Activated gamma-delta T cell treated with anti-CD3 and anti-CD28 coated beads, Interleukin-2, amount 50 U/mL, for 16 hours (primary cell): ENCODE measurements around the gene MRTFB.
"Not testable (repeated sequence)": the region's sequence is repeated elsewhere in the genome, so short reads cannot be mapped to it uniquely, and the experiment has no call there.

Experiments
- DNase-seq: peaks from one replicate; pipeline ENCODE4 v3.0.0-alpha.2; 2020; ENCODE audit warnings: low read depth

Gene MRTFB

GRCh38 chr16:14070877-14071575 is at the start of gene MRTFB:
Gene MRTFB (plus strand): TSS chr16:14071319. CDS start chr16:14140607, 69,288 bp downstream.
- peak; percentile 54 for DNase-seq

- not testable (repeated sequence) for DNase-seq
Observed at GRCh38 chr16:14023526-14023925, 47.6 kb upstream of the MRTFB start.

DNA sequence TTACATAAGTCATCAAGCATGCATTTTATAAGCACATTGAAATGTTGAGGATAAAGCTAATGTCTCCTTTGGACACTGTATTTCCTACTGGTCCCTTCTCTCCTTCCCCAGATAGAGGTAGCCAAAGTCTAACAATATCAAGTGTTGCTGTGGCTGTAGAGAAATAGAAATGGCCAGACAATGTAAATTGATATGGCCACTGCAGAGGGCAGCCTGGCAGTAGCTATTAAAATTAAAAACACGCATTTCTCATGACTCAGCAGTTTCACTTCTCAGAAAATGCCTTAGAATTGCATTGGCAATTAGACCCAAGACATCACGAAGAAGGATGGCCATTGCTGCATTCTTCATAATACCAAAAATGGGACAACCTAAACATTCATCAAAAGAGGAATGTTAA is 46.8 kb upstream of the MRTFB start:
- no peak for DNase-seq

DNA sequence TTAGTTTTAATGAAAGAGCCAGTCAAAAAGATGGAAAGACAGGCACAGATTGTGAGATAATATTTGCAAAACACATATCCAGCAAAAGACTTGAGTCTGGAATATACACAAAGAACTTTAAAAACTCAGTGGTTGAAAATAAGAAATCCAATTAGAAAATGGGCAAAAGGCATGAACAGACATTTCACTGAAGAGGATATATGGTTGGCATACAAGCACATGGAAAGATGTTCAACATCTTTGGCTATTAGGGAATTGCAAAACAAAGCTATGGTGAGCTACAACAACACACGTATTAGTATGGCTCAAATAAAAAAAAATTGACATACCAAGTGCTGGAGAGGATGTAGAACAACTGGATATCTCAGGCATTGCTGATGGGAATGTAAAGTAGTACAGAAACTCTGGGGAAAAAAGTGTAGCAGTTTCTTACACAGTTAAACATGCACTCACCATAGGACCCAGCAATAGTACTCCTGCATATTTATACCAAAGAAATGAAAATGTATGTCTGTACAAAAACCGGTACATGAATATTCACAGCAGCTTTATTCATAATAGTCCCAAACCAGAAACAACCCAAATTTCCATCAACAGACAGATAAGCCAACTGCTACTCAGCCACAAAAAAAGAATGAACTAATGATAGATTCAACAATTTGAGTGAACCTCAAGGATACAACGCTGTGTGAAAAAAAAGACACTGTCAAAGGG is 44.4 kb upstream of the MRTFB start:
- no peak for DNase-seq

DNA sequence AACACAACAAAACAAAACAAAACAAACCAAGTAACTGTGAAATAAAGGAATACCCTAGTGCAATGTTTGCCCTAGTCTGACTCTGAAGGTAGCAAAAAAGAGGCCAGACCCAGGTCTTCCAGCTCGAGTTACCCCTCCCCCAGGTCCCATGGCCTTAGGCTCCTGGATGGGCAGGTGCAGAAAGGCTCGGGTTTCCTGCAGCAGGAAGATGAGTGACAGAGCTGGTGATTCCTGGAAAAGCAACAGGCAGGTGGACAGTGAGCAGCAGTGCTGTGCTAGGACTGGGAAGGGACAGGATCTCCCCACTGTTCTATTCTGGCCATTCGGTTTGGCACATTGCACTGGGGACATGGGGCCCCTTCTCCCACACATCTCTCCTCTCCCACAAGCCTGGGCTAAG is 42.9 kb upstream of the MRTFB start:
- DNase-seq = no peak

- DNase-seq = no peak
Observed at GRCh38 chr16:14029658-14030057, 41.5 kb upstream of the MRTFB start.

DNA sequence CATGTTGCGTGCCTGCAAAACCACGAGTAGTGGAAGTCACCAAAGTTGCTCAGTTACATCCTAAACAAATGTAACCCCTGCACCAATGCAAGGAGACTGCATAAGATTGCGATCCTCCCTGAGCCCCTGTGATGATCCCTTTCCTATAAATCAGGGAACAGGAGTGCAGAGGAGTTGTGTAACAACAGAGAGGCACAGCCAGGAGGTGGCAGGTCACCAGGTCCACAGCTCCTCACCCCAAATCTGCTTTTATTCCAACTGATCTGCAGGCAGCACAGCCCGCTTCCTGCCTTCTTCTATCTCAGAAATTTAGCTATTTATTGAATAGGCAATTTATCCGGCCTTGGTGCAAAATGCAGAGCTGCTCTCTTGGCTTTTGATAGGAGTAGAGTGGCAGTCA is 36.0 kb upstream of the MRTFB start:
- DNase-seq = no peak

DNA sequence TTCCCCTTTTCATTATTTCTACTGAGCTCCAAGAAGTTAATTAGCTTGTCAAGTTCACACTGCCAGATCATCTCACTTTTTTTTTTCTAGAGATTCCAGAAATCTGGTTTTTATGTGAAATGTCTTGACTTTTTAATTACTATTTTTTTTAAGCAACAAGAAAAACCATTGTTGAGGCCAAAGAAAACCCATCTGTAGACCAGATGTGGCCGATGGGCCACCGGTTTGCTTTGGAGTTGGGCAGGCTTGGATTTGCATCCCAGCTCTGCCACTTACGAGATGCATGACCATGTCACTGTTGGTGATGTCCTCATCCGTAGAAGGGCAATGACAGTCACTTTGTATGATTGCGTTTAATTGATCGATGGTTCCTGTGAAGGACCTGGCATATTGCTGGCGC is 34.2 kb upstream of the MRTFB start:
- no peak for DNase-seq

- no peak for DNase-seq
Observed at GRCh38 chr16:14037960-14038359, 33.2 kb upstream of the MRTFB start.

DNA sequence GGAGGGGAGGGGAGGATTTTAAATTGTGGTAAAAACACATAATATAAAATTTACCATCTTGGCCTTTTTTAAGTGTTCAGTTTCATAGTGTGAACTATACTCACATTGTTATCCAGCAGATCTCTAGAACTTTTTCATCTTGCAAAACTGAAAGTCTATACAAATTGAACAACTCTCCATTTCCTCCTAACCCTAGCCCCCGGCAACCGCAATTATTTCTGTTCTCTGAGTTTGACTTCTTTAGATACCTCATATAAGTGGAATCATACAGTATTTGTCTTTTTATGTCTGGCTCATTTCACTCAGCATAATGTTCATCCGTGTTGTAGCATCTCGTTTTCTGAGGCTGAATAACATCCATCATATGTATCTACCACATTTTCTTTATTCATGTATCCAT is 30.0 kb upstream of the MRTFB start:
- no peak for DNase-seq

- no peak for DNase-seq
Observed at GRCh38 chr16:14042706-14043105, 28.4 kb upstream of the MRTFB start.

DNA sequence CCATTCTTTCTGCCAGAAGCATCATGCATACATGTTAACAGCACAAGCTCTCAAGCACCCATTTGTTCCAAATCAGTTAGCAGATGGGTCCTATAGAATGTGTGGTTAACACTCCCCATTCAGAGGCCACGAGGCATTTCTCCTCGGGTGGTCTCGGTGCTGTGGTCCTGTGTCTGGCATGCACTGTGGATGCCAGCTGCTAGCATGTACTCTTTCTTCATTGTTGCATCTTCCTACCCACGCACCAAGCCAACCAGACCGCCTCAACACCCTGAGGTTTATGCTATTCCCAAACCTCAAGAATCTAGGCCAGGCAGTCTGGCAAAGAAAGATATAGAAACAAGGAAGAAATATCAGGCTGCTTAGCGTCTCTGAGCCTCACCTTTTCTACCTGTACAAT is 27.8 kb upstream of the MRTFB start:
- no peak for DNase-seq

DNA sequence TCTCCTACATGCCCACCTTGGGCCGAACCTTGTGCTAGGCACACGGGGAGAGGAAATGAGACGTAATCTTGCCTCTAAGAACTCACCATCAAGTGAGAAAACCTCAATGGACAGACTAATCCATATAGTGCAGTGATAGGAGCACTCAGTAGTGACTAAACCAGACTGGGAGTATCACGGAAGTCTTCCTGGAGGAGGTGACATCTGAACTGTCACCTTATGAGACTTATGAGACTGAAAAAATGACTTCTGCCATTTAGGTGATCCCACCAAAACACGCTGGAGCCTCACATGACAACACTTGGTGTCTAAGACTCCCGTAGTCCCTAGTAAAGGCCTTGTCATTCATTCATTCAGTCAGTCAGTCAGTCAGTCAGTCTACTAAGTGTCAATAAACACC is 27.3 kb upstream of the MRTFB start:
- DNase-seq = no peak

GRCh38 chr16:14047121-14047859 is 23.8 kb upstream of the MRTFB start:
- not testable (repeated sequence) for DNase-seq

- DNase-seq = no peak
Observed at GRCh38 chr16:14050291-14051027, 20.7 kb upstream of the MRTFB start.

GRCh38 chr16:14051103-14051729 is 19.9 kb upstream of the MRTFB start:
- no peak for DNase-seq

DNA sequence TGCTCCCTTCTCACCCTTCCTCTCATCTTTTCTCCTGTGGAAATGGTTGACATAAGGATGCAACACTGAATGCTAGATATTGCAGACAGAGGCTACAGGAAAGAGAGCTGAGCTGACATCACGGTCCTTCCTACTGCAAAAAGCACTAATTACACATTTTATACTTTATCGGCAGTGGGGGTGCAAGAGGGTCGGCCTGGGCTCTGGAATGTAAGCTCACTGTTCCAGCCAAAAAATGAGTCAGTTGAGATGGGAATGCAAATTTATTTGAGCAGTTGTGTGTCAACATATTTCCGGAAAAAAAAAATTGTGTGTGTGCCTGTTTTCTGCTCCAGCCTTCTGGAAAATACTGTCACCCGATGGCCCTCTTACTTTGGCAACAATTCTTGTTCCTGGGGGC is 14.1 kb upstream of the MRTFB start:
- DNase-seq = no peak

DNA sequence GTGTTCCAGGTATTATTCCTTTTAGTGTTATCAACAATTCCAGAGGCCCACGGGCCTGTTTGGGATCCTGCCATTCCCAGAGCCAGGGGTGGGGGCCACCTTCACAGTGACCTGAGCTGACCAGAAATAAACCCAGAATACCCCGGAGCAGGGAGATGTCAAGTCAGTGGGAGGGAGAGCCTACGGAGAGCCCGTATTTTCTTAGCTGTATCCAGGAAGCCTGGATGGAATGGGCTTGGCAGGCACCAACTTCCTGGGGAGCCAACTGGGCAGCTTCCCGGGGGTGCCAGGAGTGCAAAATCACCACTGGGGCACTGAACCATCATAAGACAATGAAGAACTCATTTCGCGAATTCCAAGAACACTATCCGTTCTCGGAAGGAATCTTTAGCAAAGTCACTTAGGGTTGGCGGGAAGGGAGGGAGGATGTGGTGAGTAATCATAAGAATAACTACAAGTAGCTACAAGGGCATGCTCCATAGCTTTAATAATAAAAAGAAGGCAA is 13.2 kb upstream of the MRTFB start:
- no peak for DNase-seq

- DNase-seq = no peak
Observed at GRCh38 chr16:14061732-14062259, 9.3 kb upstream of the MRTFB start.

- DNase-seq = no peak
Observed at GRCh38 chr16:14062261-14062660, 8.9 kb upstream of the MRTFB start.
